K562 (cell line): Measurements from ENCODE around the gene PRDM16.

Experiments used
- CBX8 ChIP-seq: fragments of 200-600 bp; sonication (generic); IDR thresholded peaks from 2 replicates; pipeline ENCODE4 v1.6.1; 2012; ENCODE audit warnings: borderline replicate concordance, mixed run types, low read depth, mild to moderate bottlenecking, moderate library complexity, mixed read lengths, low read length, control low read depth, inconsistent platforms; ENCODE audit not compliant: poor library complexity, severe bottlenecking; ENCODE audit errors: extremely low read depth
- EP300 ChIP-seq: IDR thresholded peaks from 2 replicates; pipeline ENCODE4 v1.6.1; 2012; ENCODE audit warnings: low read length, improper control_type of control experiment
- EZH2 ChIP-seq: IDR thresholded peaks from 2 replicates; pipeline ENCODE4 v1.6.1; 2012; ENCODE audit warnings: low read depth, mild to moderate bottlenecking, inconsistent platforms, low read length, borderline replicate concordance
- FUS ChIP-seq: fragments of 200-400 bp; formaldehyde crosslinking; optimal IDR thresholded peaks from 2 replicates; pipeline ENCODE3; 2017; ENCODE audit warnings: low read depth, low read length
- HDAC2 ChIP-seq: fragments of 450-650 bp; IDR thresholded peaks from 2 replicates; pipeline ENCODE4 v1.6.1; 2016; ENCODE audit warnings: mild to moderate bottlenecking
- MXD1 ChIP-seq: fragments of 250-450 bp; sonication (Bioruptor Pico); IDR thresholded peaks from 2 replicates; pipeline ENCODE4 v1.8.0; 2021; ENCODE audit warnings: borderline replicate concordance, mild to moderate bottlenecking, moderate library complexity; ENCODE audit not compliant: poor library complexity, severe bottlenecking
- NR2C1 ChIP-seq, 2 experiments: fragments of 450-650 bp; IDR thresholded peaks; 2 replicates each; pipeline ENCODE4 v1.6.1; 2017; ENCODE audit warnings: mild to moderate bottlenecking in 2 of 2, antibody characterized with exemption in 1 of 2, inconsistent platforms in 1 of 2, missing compliant biosample characterization in 1 of 2, missing genetic modification characterization in 1 of 2
- RFX5 ChIP-seq: IDR thresholded peaks from 2 replicates; pipeline ENCODE4 v1.6.1; 2011; ENCODE audit warnings: low read depth, mild to moderate bottlenecking, improper control_type of control experiment, low read length
- TARDBP ChIP-seq: fragments of 450-650 bp; IDR thresholded peaks from 2 replicates; pipeline ENCODE4 v1.6.1; 2016
- ZC3H8 ChIP-seq: fragments of 450-650 bp; IDR thresholded peaks from 2 replicates; pipeline ENCODE4 v1.6.1; 2017
- ZNF217 ChIP-seq: sonication (generic); formaldehyde crosslinking; IDR thresholded peaks from 2 replicates; pipeline ENCODE4 v1.8.0; 2022; ENCODE audit warnings: mild to moderate bottlenecking, missing genetic modification reagents
- TF ChIP-seq, protein P1 (sequence below), 3 experiments: IDR thresholded peaks in 2 of 3; conservative IDR thresholded peaks in 1 of 3; 2 replicates each; pipeline ENCODE4 v1.5.1; 2011 to 2012; ENCODE audit warnings: low read length in 3 of 3, mild to moderate bottlenecking in 3 of 3, control low read depth in 2 of 3, improper control_type of control experiment in 1 of 3, inconsistent platforms in 1 of 3, low read depth in 1 of 3, mixed read lengths in 1 of 3, moderate library complexity in 1 of 3; ENCODE audit not compliant: insufficient read depth in 2 of 3
- TF ChIP-seq, protein P2 (sequence below), 2 experiments: fragments of 450-650 bp in 1 of 2; sonication (generic) in 1 of 2; formaldehyde crosslinking in 1 of 2; IDR thresholded peaks in 1 of 2; conservative IDR thresholded peaks in 1 of 2; 2 replicates each; pipeline versions ENCODE4 v1.6.1 to v1.8.1; 2016 to 2023; ENCODE audit warnings: mild to moderate bottlenecking in 2 of 2, moderate library complexity in 2 of 2, inconsistent platforms in 1 of 2, missing genetic modification reagents in 1 of 2

- TF ChIP-seq ZNF217 (CRISPR knock-in tag) (no peak), TARDBP (no peak; the same call in 1 of the 2 replicates), EZH2 (no peak), NR2C1 (IDR thresholded peaks at IDR 0.05) (no peak), NR2C1 (tag; IDR thresholded peaks at IDR 0.05) (no peak), EP300 (no peak), CBX8 (no peak), FUS (no peak), RFX5 (no peak), HDAC2 (peak; percentile 66; the same call in 1 of the 2 replicates), MXD1 (no peak), ZC3H8 (no peak)
- TF ChIP-seq, protein P1, sequence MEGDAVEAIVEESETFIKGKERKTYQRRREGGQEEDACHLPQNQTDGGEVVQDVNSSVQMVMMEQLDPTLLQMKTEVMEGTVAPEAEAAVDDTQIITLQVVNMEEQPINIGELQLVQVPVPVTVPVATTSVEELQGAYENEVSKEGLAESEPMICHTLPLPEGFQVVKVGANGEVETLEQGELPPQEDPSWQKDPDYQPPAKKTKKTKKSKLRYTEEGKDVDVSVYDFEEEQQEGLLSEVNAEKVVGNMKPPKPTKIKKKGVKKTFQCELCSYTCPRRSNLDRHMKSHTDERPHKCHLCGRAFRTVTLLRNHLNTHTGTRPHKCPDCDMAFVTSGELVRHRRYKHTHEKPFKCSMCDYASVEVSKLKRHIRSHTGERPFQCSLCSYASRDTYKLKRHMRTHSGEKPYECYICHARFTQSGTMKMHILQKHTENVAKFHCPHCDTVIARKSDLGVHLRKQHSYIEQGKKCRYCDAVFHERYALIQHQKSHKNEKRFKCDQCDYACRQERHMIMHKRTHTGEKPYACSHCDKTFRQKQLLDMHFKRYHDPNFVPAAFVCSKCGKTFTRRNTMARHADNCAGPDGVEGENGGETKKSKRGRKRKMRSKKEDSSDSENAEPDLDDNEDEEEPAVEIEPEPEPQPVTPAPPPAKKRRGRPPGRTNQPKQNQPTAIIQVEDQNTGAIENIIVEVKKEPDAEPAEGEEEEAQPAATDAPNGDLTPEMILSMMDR (IDR thresholded peaks at IDR 0.05 in 2 of 3, conservative IDR thresholded peaks at IDR 0.05 in 1 of 3; ENCODE audit: insufficient read depth in 2 of 3, low read depth in 1 of 3, low read length in 3 of 3) = peak; percentile 53 to 73 (median 59)
- TF ChIP-seq, protein P2, sequence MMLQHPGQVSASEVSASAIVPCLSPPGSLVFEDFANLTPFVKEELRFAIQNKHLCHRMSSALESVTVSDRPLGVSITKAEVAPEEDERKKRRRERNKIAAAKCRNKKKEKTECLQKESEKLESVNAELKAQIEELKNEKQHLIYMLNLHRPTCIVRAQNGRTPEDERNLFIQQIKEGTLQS (IDR thresholded peaks at IDR 0.05) = no peak
- TF ChIP-seq, protein P2 (CRISPR knock-in tag; conservative IDR thresholded peaks at IDR 0.05) = no peak
Observed at GRCh38 chr1:3453891-3454810, 385.1 kb downstream of the PRDM16 start, which contains the start of gene ARHGEF16.
